Measurements from ENCODE around the gene CARD9.

CARD9 gene

DNA sequence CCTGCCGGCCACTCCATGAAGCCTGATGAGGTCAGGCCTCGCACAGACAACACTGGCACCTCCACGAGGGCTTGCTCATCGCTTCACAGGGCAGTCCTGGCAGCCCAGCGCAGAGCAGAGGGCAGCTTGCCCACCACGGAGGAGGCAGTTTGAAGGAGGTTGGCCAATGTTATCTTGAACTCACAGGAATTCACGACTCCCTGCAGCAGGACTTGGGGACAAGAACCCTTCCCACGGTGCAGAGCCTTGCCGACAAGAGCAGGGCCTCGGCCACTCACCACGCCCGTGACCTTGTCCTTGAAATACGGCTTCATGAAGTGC is 21.5 kb upstream of the CARD9 start:
- H3K4me3 ChIP-seq (ENCODE audit: low read depth, low read length) = no peak overlapping the region
- no peak for TF ChIP-seq CTCF (IDR thresholded peaks at IDR 0.05; ENCODE audit: control insufficient read depth, extremely low read depth, insufficient read depth)
- DNase-seq (ENCODE audit: low read depth) = no peak

DNA sequence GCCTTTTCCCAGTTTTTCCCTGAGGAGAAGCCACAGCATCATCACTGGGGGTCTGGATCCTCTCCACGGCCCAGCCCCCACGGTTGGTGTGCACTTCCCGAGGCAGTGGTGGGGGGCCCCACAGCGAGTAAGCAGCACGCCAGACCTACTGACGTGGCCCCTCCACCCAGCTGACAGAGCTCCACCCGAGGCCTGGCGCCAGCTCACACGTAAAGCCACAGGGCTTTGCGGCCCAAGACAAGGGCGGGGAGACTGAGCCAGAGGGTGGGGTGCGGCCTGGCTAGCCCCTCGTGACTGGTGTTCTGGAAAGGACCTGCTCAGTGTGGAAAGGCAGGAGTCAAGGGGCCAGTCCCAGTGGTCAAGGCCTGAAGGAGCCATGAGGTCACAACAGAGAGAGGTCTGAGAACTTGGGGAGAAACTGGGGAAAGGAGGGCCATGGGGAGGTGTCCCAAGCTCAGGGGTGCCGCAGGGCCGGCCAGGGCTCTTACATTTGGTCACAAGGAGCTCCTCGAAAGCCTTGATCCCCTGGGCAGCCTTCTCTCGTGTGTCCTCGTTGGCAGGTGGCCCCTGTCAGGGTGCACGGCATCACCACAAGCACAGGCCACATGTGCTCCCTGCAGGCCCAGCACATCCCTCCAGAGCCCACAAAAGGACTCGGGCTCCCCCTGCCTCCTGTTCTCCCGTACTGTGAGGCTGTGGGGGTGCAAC is 21.0 kb upstream of the CARD9 start:
- H3K4me3 ChIP-seq (ENCODE audit: low read depth, low read length) = no peak overlapping the region
- TF ChIP-seq CTCF (IDR thresholded peaks at IDR 0.05; ENCODE audit: control insufficient read depth, extremely low read depth, insufficient read depth) = no peak
- DNase-seq (ENCODE audit: low read depth) = no peak

GRCh38 chr9:136393531-136393930 is 20.1 kb upstream of the CARD9 start:
- no peak for DNase-seq (ENCODE audit: low read depth)
- no peak overlapping the region for H3K4me3 ChIP-seq (ENCODE audit: low read depth, low read length)
- TF ChIP-seq CTCF (IDR thresholded peaks at IDR 0.05; ENCODE audit: control insufficient read depth, extremely low read depth, insufficient read depth) = no peak

- TF ChIP-seq CTCF (IDR thresholded peaks at IDR 0.05; ENCODE audit: control insufficient read depth, extremely low read depth, insufficient read depth) = no peak
- H3K4me3 ChIP-seq (ENCODE audit: low read depth, low read length) = no peak overlapping the region
- DNase-seq (ENCODE audit: low read depth) = no peak
These were observed 19.3 kb upstream of the CARD9 start for GRCh38 chr9:136392538-136393449.

- TF ChIP-seq CTCF (IDR thresholded peaks at IDR 0.05; ENCODE audit: control insufficient read depth, extremely low read depth, insufficient read depth) = no peak
- DNase-seq (ENCODE audit: low read depth) = no peak
- H3K4me3 ChIP-seq (ENCODE audit: low read depth, low read length) = no peak overlapping the region
These were observed 18.5 kb upstream of the CARD9 start for GRCh38 chr9:136391737-136392537.

GRCh38 chr9:136389396-136389795 is 15.9 kb upstream of the CARD9 start:
- H3K4me3 ChIP-seq (ENCODE audit: low read depth, low read length) = no peak overlapping the region
- no peak for TF ChIP-seq CTCF (IDR thresholded peaks at IDR 0.05; ENCODE audit: control insufficient read depth, extremely low read depth, insufficient read depth)
- DNase-seq (ENCODE audit: low read depth) = no peak
